GM23338 (cell line): ENCODE results near the gene SPRR2B. TPM values are rescaled to one million over a fixed set of nuclear protein-coding genes. Genes with fewer than 3 reads are reported as not detected.

Experiments
- ATAC-seq: fragments of 200-7000 bp; cut with Tn5 transposase; 3 replicates; pipeline ENCODE4 v1.9.1; 2020
- DNase-seq: peaks from one replicate; pipeline ENCODE4 v3.0.0-alpha.2; 2015; ENCODE audit warnings: low spot score
- H2AFZ ChIP-seq: fragments of 200-600 bp; sonication (generic); 2 replicates; pipeline ENCODE4 v1.8.0; 2016; ENCODE audit warnings: antibody characterized with exemption, mild to moderate bottlenecking, moderate library complexity
- H3F3A ChIP-seq: fragments of 200-600 bp; sonication (generic); replicated peaks from 2 replicates; pipeline ENCODE4 v1.8.0; 2017; ENCODE audit warnings: antibody characterized with exemption, mixed run types, low read depth
- H3K27ac ChIP-seq: fragments of 200-600 bp; sonication (generic); 2 replicates; pipeline ENCODE4 v1.6.1; 2016; ENCODE audit warnings: low read depth
- H3K27me3 ChIP-seq: fragments of 200-600 bp; sonication (generic); 2 replicates; pipeline ENCODE4 v1.8.0; 2016; ENCODE audit warnings: mild to moderate bottlenecking, mixed run types, moderate library complexity; ENCODE audit not compliant: insufficient read depth
- H3K36me3 ChIP-seq: fragments of 200-600 bp; sonication (generic); 2 replicates; pipeline ENCODE4 v1.8.0; 2016; ENCODE audit warnings: mild to moderate bottlenecking; ENCODE audit not compliant: insufficient read depth
- H3K4me1 ChIP-seq: fragments of 200-600 bp; sonication (generic); 2 replicates; pipeline ENCODE4 v1.8.0; 2016; ENCODE audit warnings: mild to moderate bottlenecking, moderate library complexity; ENCODE audit not compliant: insufficient read depth
- H3K4me2 ChIP-seq: fragments of 200-600 bp; sonication (generic); 2 replicates; pipeline ENCODE4 v1.7.1; 2017; ENCODE audit warnings: mixed run types
- H3K4me3 ChIP-seq: fragments of 200-600 bp; sonication (generic); 2 replicates; pipeline ENCODE4 v1.6.1; 2016; ENCODE audit warnings: mixed run types
- H3K79me2 ChIP-seq: fragments of 200-600 bp; sonication (generic); replicated peaks from 2 replicates; pipeline ENCODE4 v1.8.0; 2017; ENCODE audit warnings: mild to moderate bottlenecking; ENCODE audit not compliant: insufficient read depth
- H3K9me2 ChIP-seq: fragments of 200-600 bp; sonication (generic); 2 replicates; pipeline ENCODE4 v1.8.0; 2017; ENCODE audit not compliant: insufficient read depth
- H4K20me1 ChIP-seq: fragments of 200-600 bp; sonication (generic); replicated peaks from 2 replicates; pipeline ENCODE4 v1.8.0; 2017; ENCODE audit warnings: mild to moderate bottlenecking; ENCODE audit not compliant: insufficient read depth
- H3K27ac Mint-ChIP-seq: 2 replicates; pipeline ENCODE4 v1.8.0; 2020; ENCODE audit warnings: inconsistent platforms, mild to moderate bottlenecking, moderate library complexity, mixed read lengths
- H3K27me3 Mint-ChIP-seq: 3 replicates; pipeline ENCODE4 v1.8.0; 2022; ENCODE audit warnings: low read depth, mild to moderate bottlenecking, moderate library complexity, mixed read lengths, inconsistent platforms; ENCODE audit not compliant: insufficient read depth, poor library complexity
- H3K36me3 Mint-ChIP-seq: 3 replicates; pipeline ENCODE4 v1.8.0; 2021; ENCODE audit warnings: low read depth, mild to moderate bottlenecking, inconsistent platforms, moderate library complexity, mixed read lengths
- H3K4me1 Mint-ChIP-seq: 3 replicates; pipeline ENCODE4 v1.8.0; 2020; ENCODE audit warnings: mild to moderate bottlenecking, inconsistent platforms, mixed read lengths
- H3K4me3 Mint-ChIP-seq: 3 replicates; pipeline ENCODE4 v1.8.0; 2021; ENCODE audit warnings: moderate library complexity, mild to moderate bottlenecking, inconsistent platforms, mixed read lengths
- H3K9me3 Mint-ChIP-seq: 3 replicates; pipeline ENCODE4 v1.8.0; 2020; ENCODE audit warnings: moderate library complexity, mild to moderate bottlenecking, inconsistent platforms, mixed read lengths
- CREB1 ChIP-seq: fragments of 250-450 bp; sonication (Bioruptor Pico); IDR thresholded peaks from 2 replicates; pipeline ENCODE4 v1.5.0; 2020; ENCODE audit warnings: low read depth, mild to moderate bottlenecking, moderate library complexity
- ETS1 ChIP-seq: IDR thresholded peaks from 2 replicates; pipeline ENCODE4 v1.6.1; 2016; ENCODE audit warnings: antibody characterized with exemption
- EZH2 ChIP-seq: fragments of 200-600 bp; sonication (generic); IDR thresholded peaks from one replicate; pipeline ENCODE4 v1.8.0; 2017; ENCODE audit warnings: antibody characterized with exemption, mild to moderate bottlenecking, low read depth; ENCODE audit not compliant: unreplicated experiment
- JUNB ChIP-seq: IDR thresholded peaks from one replicate; pipeline ENCODE4 v1.6.1; 2016; ENCODE audit warnings: antibody characterized with exemption; ENCODE audit not compliant: unreplicated experiment
- NANOG ChIP-seq: IDR thresholded peaks from 2 replicates; pipeline ENCODE4 v1.6.1; 2016; ENCODE audit warnings: antibody characterized with exemption, borderline replicate concordance
- POLR2AphosphoS5 ChIP-seq: IDR thresholded peaks from 2 replicates; pipeline ENCODE4 v1.6.1; 2016; ENCODE audit warnings: antibody characterized with exemption, low read depth
- REST ChIP-seq: IDR thresholded peaks from one replicate; pipeline ENCODE4 v1.6.1; 2018; ENCODE audit warnings: antibody characterized with exemption; ENCODE audit not compliant: unreplicated experiment
- STAT1 ChIP-seq: IDR thresholded peaks from one replicate; pipeline ENCODE4 v1.6.1; 2016; ENCODE audit warnings: antibody characterized with exemption; ENCODE audit not compliant: unreplicated experiment
- ZNF114 ChIP-seq: fragments of 250-450 bp; sonication (Bioruptor Pico); IDR thresholded peaks from 2 replicates; pipeline ENCODE4 v1.5.0; 2020; ENCODE audit warnings: mild to moderate bottlenecking, moderate library complexity
- ZNF331 ChIP-seq: fragments of 250-450 bp; sonication (Bioruptor Pico); IDR thresholded peaks from 2 replicates; pipeline ENCODE4 v1.5.0; 2020; ENCODE audit warnings: low read depth, mild to moderate bottlenecking, moderate library complexity
- long read RNA-seq: library from polyadenylated mRNA; unstranded; transcript quantifications from one replicate; pipeline ENCODE4 v2.0.0, GENCODE V29; 2020; ENCODE audit not compliant: unreplicated experiment
- polyA plus RNA-seq: library from polyadenylated mRNA; unstranded; fragments of >200 nt; fragmentation: Nextera tagmentation; extraction: Ambion mirVana; gene quantifications from 2 replicates; pipeline ENCODE4 v1.2.1, GENCODE V29; 2016
- total RNA-seq: library from RNA; depleted of rRNA; stranded (reverse); fragments of >200 nt; shearing (Covaris generic); gene quantifications from 2 replicates; pipeline ENCODE4 v1.2.3, GENCODE V29; 2014; rRNA removed

SPRR2B gene
- not detected in 2 replicates for total RNA-seq
- not detected in 2 replicates for polyA plus RNA-seq
- long read RNA-seq = 0 reads

- Mint-ChIP-seq H3K4me3 (no peak within 1 kb of the TSS), H3K27ac (no peak within 1 kb of the TSS)
- H3K36me3 ChIP-seq = no peaks in the 10 kb centered on the region
These were observed at the start of gene SPRR2B for GRCh38 chr1:153071511-153071910. SPRR2B (minus strand) TSS chr1:153071611; CDS start chr1:153070839, 772 bp downstream.

More at GRCh38 chr1:153071511-153071910, at the start of gene SPRR2B:
- Histone ChIP-seq H3K27me3 (no peaks in the 10 kb centered on the region), H4K20me1 (no peaks in the 10 kb centered on the region), H3K79me2 (no peaks in the 10 kb centered on the region), H3K9me2 (no peaks in the 10 kb centered on the region), H3K4me1 (no peaks in the 10 kb centered on the region), H3K4me2 (no peak within 1 kb of the TSS), H3F3A (no peaks in the 10 kb centered on the region), H2AFZ (no peak within 1 kb of the TSS), H3K27ac (no peak within 1 kb of the TSS), H3K4me3 (no peak within 1 kb of the TSS)
- TF ChIP-seq REST (no peak), ZNF114 (CRISPR knock-in tag) (no peak), EZH2 (no peak), POLR2AphosphoS5 (no peak), NANOG (no peak), STAT1 (no peak), ZNF331 (CRISPR knock-in tag) (no peak), ETS1 (no peak), JUNB (no peak), CREB1 (CRISPR knock-in tag) (no peak)
- no peak for DNase-seq
- no peak for ATAC-seq
- Mint-ChIP-seq H3K36me3 (no peaks in the 10 kb centered on the region), H3K4me1 (no peaks in the 10 kb centered on the region), H3K9me3 (no peaks in the 10 kb centered on the region), H3K27me3 (peaks cover 3% of the 10 kb centered on the region)
